Measurements from ENCODE around the gene LRIG3.
A peak's percentile ranks its signal among the peaks of the same experiment; 100 is the strongest.
"Not testable (repeated sequence)": the region's sequence is repeated elsewhere in the genome, so short reads cannot be mapped to it uniquely, and the experiment has no call there.

The LRIG3 gene

DNA sequence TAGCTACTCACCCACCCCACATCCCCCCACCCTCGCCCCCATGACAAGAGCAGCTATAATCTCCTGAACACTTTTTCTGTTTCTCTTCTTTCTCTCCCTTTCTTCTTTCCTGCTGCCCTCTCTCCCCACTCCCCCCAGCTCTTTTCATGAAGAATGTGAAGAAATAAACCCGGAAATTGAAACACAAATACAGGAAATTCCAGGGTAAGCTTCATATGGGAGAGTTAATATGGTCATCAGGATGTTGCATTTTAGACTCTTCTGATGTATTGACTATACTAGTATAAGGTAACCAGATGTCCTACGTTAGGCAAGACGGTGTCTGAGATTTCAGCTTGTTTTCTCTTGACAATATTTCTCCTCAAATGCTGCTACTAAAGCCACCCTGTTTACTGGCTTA is 41.6 kb upstream of the LRIG3 start:
- H3K4me3 ChIP-seq (ENCODE audit: low read depth, low read length): no peak overlapping the region
- no peak for DNase-seq (ENCODE audit: low read depth)
- no peak for TF ChIP-seq CTCF (IDR thresholded peaks at IDR 0.05; ENCODE audit: control insufficient read depth, extremely low read depth, insufficient read depth)

DNA sequence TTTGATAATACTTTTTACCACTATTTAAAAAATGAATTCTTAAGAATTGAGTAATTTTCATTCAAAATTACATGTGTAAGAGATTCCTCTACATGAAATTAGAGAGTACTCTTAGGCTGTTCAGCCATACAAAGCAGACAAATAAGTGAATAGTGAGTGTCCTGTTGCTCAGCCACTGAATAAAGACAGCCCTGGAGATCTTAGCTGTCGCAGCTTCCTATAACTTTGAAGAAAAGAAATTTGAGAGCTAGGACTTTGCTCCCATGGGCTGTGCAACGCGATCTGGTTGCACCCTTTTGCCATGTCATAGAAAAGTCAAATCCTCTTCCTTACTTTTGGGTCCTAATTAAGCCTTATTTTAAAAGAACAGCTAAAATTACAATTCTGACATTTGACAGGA is 40.9 kb upstream of the LRIG3 start:
- no peak for TF ChIP-seq CTCF (IDR thresholded peaks at IDR 0.05; ENCODE audit: control insufficient read depth, extremely low read depth, insufficient read depth)

DNA sequence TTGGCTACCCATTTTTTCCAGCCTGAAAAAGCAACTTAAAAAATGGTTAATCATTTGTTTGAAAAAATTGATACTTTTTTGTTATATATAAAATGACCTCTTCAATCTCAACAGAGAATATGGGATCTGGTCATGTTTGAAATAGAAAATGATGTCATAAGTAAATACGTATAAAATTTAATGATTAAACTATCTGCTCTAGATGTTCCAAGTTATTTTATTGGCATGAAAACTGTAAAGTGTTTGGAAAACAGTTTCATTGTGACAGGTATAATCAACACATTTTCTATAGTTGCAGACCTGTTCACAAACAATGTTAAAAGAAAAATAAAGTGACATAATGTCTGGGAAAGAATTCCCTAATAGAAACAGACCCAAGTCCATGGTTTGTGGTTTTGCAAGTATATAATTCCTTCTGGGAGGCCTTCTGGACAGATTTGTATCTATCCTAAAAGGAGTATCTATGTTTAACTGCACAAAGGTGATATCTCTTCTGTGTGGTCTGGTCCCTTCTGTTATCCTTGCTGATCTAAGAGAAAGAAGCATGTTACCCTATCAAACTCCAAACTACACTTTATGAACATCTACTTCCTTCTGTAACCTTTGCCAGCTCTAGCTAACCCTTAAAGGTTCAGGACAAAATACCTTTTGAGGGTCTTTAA is 39.5 kb upstream of the LRIG3 start:
- H3K4me3 ChIP-seq (ENCODE audit: low read depth, low read length): no peak overlapping the region
- TF ChIP-seq CTCF (IDR thresholded peaks at IDR 0.05; ENCODE audit: control insufficient read depth, extremely low read depth, insufficient read depth): no peak
- peak; percentile 60 for DNase-seq (ENCODE audit: low read depth)

More for the DNA sequence above, 40.9 kb upstream of the LRIG3 start:
- no peak overlapping the region for H3K4me3 ChIP-seq (ENCODE audit: low read depth, low read length)
- no peak for DNase-seq (ENCODE audit: low read depth)

GRCh38 chr12:58957298-58957697 is 37.0 kb upstream of the LRIG3 start:
- no peak for TF ChIP-seq CTCF (IDR thresholded peaks at IDR 0.05; ENCODE audit: control insufficient read depth, extremely low read depth, insufficient read depth)
- DNase-seq (ENCODE audit: low read depth): no peak

DNA sequence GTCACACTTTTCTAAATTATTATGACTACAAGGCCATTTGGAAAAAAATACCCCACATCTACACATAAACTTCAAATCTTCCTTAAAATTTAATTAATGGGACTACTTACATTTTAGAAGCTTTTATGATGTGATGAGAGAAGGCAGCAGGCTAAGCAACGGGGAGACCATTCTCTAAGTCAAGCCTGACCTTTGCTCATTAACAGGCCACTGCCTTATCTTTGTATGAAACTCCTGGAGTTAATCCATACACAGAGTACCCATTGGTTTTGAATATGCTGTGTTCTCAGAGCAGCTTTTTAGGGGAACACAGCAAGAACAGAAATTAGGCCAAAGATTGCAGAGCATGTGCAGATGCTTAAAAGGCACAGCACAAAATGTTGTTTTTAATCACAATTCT is 35.5 kb upstream of the LRIG3 start:
- no peak overlapping the region for H3K4me3 ChIP-seq (ENCODE audit: low read depth, low read length)
- no peak for DNase-seq (ENCODE audit: low read depth)
- no peak for TF ChIP-seq CTCF (IDR thresholded peaks at IDR 0.05; ENCODE audit: control insufficient read depth, extremely low read depth, insufficient read depth)

More at GRCh38 chr12:58957298-58957697, 37.0 kb upstream of the LRIG3 start:
- H3K4me3 ChIP-seq (ENCODE audit: low read depth, low read length): no peak overlapping the region

DNA sequence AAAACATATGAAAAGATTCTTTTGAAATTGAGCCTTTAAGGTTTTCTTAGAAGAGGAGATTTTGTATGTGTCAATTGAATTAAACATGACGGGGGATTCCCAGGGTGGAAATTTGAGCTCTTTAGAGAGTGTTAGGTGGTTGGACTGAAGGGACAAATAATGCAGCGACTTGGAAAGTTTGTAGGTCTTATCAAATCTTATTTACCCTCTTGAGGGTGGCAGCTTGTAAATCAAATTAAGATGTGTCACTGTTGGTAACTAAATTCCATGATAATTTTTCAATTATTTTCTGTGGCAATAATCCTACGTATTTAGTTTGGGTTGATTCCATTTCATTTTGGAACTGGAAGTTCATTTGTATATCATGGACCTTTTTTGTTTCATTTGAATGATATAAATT is 33.7 kb upstream of the LRIG3 start:
- H3K4me3 ChIP-seq (ENCODE audit: low read depth, low read length): no peak overlapping the region
- TF ChIP-seq CTCF (IDR thresholded peaks at IDR 0.05; ENCODE audit: control insufficient read depth, extremely low read depth, insufficient read depth): no peak
- no peak for DNase-seq (ENCODE audit: low read depth)

DNA sequence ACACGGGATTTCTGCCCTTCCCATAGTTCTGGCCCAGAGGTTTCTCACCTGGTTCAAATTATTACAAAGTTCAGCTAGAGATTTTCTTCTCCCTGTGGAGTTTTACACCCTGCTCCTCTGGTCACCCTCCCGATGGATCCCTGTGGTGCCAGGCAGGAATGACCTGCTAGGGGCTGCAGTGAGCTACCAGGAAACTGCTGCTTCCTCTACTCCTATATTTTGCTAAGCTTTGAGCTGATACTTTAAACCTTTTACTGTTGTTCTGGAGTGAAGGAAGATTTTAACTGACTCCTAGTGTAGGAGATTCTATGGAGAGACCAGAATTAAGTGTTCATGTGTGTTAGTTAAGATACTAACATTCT is 30.4 kb upstream of the LRIG3 start:
- no peak for TF ChIP-seq CTCF (IDR thresholded peaks at IDR 0.05; ENCODE audit: control insufficient read depth, extremely low read depth, insufficient read depth)
- DNase-seq (ENCODE audit: low read depth): no peak
- H3K4me3 ChIP-seq (ENCODE audit: low read depth, low read length): no peak overlapping the region

DNA sequence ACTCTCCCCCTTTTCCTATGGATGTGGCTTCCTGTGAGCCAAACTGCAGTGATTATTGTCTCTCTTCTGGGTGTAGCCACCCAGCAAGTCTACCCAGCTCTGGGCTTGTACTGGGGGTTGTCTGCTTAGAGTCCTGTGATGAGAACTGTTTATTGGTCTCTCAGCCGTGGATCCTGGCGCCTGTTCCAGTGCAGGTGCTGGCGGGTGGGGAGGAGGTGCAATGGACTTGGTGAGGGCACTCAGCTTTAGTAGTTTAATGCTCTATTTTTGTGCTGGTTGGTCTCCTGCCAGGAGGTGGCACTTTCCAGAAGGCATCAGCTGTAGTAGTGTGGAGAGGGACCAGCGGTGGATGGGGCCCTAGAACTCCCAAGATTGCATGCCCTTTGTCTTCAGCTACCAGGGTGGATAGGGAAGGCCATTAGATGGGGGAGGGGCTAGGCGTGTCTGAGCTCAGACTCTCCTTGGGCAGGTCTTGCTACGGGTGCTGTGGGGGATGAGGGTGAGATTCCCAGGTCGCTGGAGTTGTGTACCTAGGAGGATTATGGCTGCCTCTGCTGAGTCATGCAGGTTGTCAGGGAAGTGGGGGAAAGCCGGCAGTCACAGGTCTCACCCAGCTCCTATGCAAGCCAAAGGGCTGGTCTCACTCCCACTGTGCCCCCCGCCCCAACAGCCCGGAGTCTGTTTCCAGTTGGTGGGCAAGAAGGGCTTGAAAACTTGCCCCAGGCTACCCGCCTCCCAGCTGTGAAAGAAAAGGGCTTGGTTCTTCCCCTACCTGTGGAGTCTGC is 29.8 kb upstream of the LRIG3 start:
- not testable (repeated sequence) for DNase-seq (ENCODE audit: low read depth); H3K4me3 ChIP-seq (ENCODE audit: low read depth, low read length)
